BE2C (cell line): ENCODE measurements around the gene ASB3.
"Not testable (repeated sequence)": the region's sequence is repeated elsewhere in the genome, so short reads cannot be mapped to it uniquely, and the experiment has no call there.

Experiments used
- DNase-seq: peaks from one replicate; pipeline ENCODE4 v3.0.0-alpha.2; 2020
- H3K27me3 ChIP-seq: fragments of 250-450 bp; sonication (Bioruptor Pico); 2 replicates; pipeline ENCODE4 v1.5.1; 2020; ENCODE audit warnings: mild to moderate bottlenecking
- H3K36me3 ChIP-seq: fragments of 250-450 bp; sonication (Bioruptor Pico); 2 replicates; pipeline ENCODE4 v1.5.1; 2020; ENCODE audit warnings: mild to moderate bottlenecking
- H3K4me1 ChIP-seq: fragments of 250-450 bp; sonication (Bioruptor Pico); 2 replicates; pipeline ENCODE4 v1.5.1; 2020
- H3K4me3 ChIP-seq: 2 replicates; pipeline ENCODE4 v1.5.1; 2011; ENCODE audit warnings: low read depth, low read length
- H3K9me3 ChIP-seq: fragments of 250-450 bp; sonication (Bioruptor Pico); 2 replicates; pipeline ENCODE4 v1.5.1; 2020
- CTCF ChIP-seq: IDR thresholded peaks from 2 replicates; pipeline ENCODE4 v1.5.1; 2012; ENCODE audit warnings: mild to moderate bottlenecking, low read depth, low read length

The ASB3 gene

DNA sequence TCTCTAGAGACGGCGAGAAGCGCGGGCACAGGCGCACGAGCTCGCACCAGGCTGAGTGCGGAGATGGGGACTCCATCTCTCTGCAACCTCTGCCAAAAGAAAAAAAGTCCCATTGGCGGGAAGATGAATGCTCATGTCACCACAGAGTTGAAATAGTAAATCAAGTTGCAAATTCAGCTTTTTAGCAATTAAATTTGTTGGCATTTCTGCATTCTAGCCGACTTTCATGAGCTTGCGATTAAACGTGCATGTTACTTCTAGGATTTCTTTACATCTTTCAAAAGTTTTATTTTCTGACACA lies 18.6 kb downstream of the ASB3 start:
- Histone ChIP-seq H3K4me1 (no peaks in the 10 kb centered on the region), H3K36me3 (no peaks in the 10 kb centered on the region), H3K27me3 (no peaks in the 10 kb centered on the region), H3K9me3 (no peaks in the 10 kb centered on the region), H3K4me3 (peak overlapping the region; percentile 82)
- no peak for TF ChIP-seq CTCF
- no peak for DNase-seq

DNA sequence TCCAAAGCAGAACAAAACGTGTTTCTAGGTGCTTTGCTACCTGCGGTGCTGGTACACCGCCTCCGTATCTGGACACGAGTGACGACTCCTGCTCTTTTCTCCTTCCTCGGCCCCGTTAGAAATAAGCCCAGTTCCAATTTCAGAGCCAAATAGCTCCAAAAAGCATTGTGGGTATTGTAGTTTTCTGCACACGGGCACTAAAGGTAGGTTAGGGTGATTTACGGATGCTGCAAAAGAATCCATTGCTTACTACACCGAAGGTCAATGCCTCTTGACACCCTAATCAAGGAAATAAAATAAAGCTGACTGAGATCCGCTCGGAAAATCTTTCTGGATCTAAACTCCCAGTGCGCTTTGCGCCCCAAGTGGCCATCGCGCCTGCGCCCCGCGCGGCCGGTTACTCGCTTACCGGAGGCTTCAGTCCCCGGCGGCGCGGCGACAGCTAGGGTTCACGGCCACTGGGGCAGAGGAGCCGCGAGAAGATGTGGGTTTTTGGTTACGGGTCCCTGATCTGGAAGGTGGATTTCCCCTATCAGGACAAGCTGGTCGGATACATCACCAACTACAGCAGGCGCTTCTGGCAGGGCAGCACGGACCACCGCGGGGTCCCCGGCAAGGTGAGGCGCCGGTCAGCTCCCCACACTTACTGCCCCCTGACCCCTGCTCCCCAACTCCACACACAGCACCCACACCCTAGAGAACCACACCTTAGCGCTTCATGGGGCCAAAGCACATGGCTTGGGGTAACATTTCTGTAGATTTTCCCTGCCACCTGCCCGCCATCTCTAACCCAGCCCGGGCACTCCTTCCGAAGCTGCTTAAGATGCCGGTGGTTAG lies 19.1 kb downstream of the ASB3 start, which contains the start of gene CHAC2:
CHAC2 (plus strand) TSS at position 400 of the 837 bp plus-strand sequence; CDS start at position 483, 83 bp downstream.
- H3K4me3 ChIP-seq: peak within 1 kb of the TSS; percentile 82
- no peaks in the 10 kb centered on the region for H3K4me1 ChIP-seq
- no peaks in the 10 kb centered on the region for H3K27me3 ChIP-seq
- no peak for TF ChIP-seq CTCF
- H3K9me3 ChIP-seq: no peaks in the 10 kb centered on the region
- no peaks in the 10 kb centered on the region for H3K36me3 ChIP-seq
- DNase-seq: peak; percentile 84

- H3K4me3 ChIP-seq: no peak overlapping the region
- H3K4me1 ChIP-seq: no peaks in the 10 kb centered on the region
- no peak for DNase-seq
- TF ChIP-seq CTCF: no peak
- no peaks in the 10 kb centered on the region for H3K27me3 ChIP-seq
- H3K36me3 ChIP-seq: no peaks in the 10 kb centered on the region
- no peaks in the 10 kb centered on the region for H3K9me3 ChIP-seq
These were observed 21.0 kb downstream of the ASB3 start for GRCh38 chr2:53765767-53766166.

DNA sequence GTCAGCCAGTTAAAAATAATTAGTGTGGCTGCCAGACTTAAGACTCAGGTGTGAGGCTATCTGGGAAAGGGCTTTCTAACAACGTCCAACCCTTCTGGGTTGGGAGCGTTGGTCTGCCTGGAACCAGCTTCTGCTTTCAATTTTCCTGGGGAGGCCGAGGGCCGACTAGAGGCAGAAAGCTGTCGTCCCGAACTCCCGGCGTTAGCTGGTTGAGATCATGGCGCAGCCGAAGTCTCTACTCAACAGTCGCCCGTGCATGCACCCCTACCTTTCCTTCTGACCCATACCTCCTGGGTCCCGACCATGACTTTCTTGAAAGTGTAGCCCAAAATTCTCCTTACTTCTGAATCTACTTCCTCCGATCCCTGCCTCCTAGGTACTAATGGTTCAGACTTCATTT lies 29.5 kb downstream of the ASB3 start:
- not testable (repeated sequence) for DNase-seq, H3K4me3 ChIP-seq, H3K36me3 ChIP-seq, H3K9me3 ChIP-seq, H3K27me3 ChIP-seq, H3K4me1 ChIP-seq

- Histone ChIP-seq H3K4me1 (no peaks in the 10 kb centered on the region), H3K27me3 (no peaks in the 10 kb centered on the region), H3K36me3 (no peaks in the 10 kb centered on the region), H3K9me3 (no peaks in the 10 kb centered on the region), H3K4me3 (no peak overlapping the region)
- DNase-seq: no peak
- no peak for TF ChIP-seq CTCF
These were observed 30.1 kb downstream of the ASB3 start for GRCh38 chr2:53756644-53757043.

GRCh38 chr2:53755121-53755520 lies 31.6 kb downstream of the ASB3 start:
- no peak for TF ChIP-seq CTCF
- H3K9me3 ChIP-seq: no peaks in the 10 kb centered on the region
- H3K36me3 ChIP-seq: no peaks in the 10 kb centered on the region
- no peak overlapping the region for H3K4me3 ChIP-seq
- H3K27me3 ChIP-seq: no peaks in the 10 kb centered on the region
- DNase-seq: no peak
- no peaks in the 10 kb centered on the region for H3K4me1 ChIP-seq

GRCh38 chr2:53753041-53753440 lies 33.7 kb downstream of the ASB3 start:
- no peaks in the 10 kb centered on the region for H3K9me3 ChIP-seq
- TF ChIP-seq CTCF: no peak
- no peak for DNase-seq
- no peaks in the 10 kb centered on the region for H3K27me3 ChIP-seq
- no peaks in the 10 kb centered on the region for H3K36me3 ChIP-seq
- H3K4me1 ChIP-seq: no peaks in the 10 kb centered on the region
- no peak overlapping the region for H3K4me3 ChIP-seq
